Endothelial cell of umbilical vein (primary cell): Measurements from ENCODE around the gene PKN2. TPM values are rescaled to one million over a fixed set of nuclear protein-coding genes. Genes with fewer than 3 reads are reported as not detected.

Experiments used
- BruUV-seq: library from RNA; stranded (reverse); fragments of 400-500 nt; replicated peaks from 2 replicates; lab custom pipeline; 2021; lab: Mats Ljungman, UMichigan
- CTCF ChIA-PET: fragments of 300-600, 350-600 bp; sonication (Branson Sonifier 250); formaldehyde crosslinking; loops from one replicate; lab custom pipeline; 2021; ENCODE audit warnings: antibody characterized with exemption, inconsistent platforms; lab: Charles Lee
- POLR2A ChIA-PET: fragments of 300-600, 350-600 bp; sonication (Branson Sonifier 250); formaldehyde crosslinking; loops from one replicate; lab custom pipeline; 2021; ENCODE audit warnings: antibody characterized with exemption, inconsistent platforms; lab: Charles Lee
- DNase-seq: peaks from one replicate; pipeline ENCODE4 v3.0.0-alpha.2; 2011; ENCODE audit warnings: low read depth, low spot score
- FAIRE-seq: peaks from 2 replicates; lab custom pipeline; 2011; peaks lifted over from hg19 to GRCh38; lab: Jason Lieb, UNC
- H2AFZ ChIP-seq: 2 replicates; pipeline ENCODE4 v1.6.0; 2012; ENCODE audit warnings: low read depth, low read length, control low read depth, inconsistent platforms
- H3K27ac ChIP-seq: 2 replicates; pipeline ENCODE4 v1.5.1; 2011; ENCODE audit warnings: low read depth, mild to moderate bottlenecking, control low read depth, low read length, moderate library complexity; ENCODE audit not compliant: insufficient read depth
- H3K27me3 ChIP-seq, 2 experiments: 2 replicates each; pipeline versions ENCODE4 v1.6.0 to v1.6.1; 2011; ENCODE audit warnings: low read length in 2 of 2, mixed read lengths in 1 of 2; ENCODE audit not compliant: control insufficient read depth in 2 of 2, insufficient read depth in 2 of 2
- H3K36me3 ChIP-seq, 2 experiments: 2 replicates in 1 of 2; 3 replicates in 1 of 2; pipeline ENCODE4 v1.5.1; 2011; ENCODE audit warnings: low read length in 2 of 2, mild to moderate bottlenecking in 1 of 2, moderate library complexity in 1 of 2; ENCODE audit not compliant: control insufficient read depth in 2 of 2, insufficient read depth in 2 of 2; ENCODE audit errors: extremely low read depth in 1 of 2
- H3K4me1 ChIP-seq: 3 replicates; pipeline ENCODE4 v1.5.1; 2011; ENCODE audit warnings: mild to moderate bottlenecking, low read length; ENCODE audit not compliant: control insufficient read depth, insufficient read depth; ENCODE audit errors: extremely low read depth
- H3K4me2 ChIP-seq: 2 replicates; pipeline ENCODE4 v1.6.1; 2011; ENCODE audit warnings: low read length, control low read depth, mixed read lengths; ENCODE audit not compliant: insufficient read depth
- H3K4me3 ChIP-seq, 3 experiments: fragments of 200-600 bp in 1 of 3; sonication (generic), shearing (Covaris generic) in 1 of 3; replicated peaks in 1 of 3; 2 replicates each; pipeline ENCODE4 v1.5.1; 2011 to 2016; ENCODE audit warnings: control low read depth in 3 of 3, low read length in 3 of 3, mild to moderate bottlenecking in 2 of 3, inconsistent platforms in 1 of 3, low read depth in 1 of 3, moderate library complexity in 1 of 3; ENCODE audit not compliant: insufficient read depth in 1 of 3
- H3K79me2 ChIP-seq: 2 replicates; pipeline ENCODE4 v1.6.0; 2012; ENCODE audit warnings: low read length, inconsistent platforms; ENCODE audit not compliant: control insufficient read depth, insufficient read depth
- H3K9ac ChIP-seq: replicated peaks from 2 replicates; pipeline ENCODE3; 2011; ENCODE audit warnings: low read length, control low read depth; ENCODE audit not compliant: insufficient read depth; ENCODE audit errors: extremely low read depth
- H3K9me1 ChIP-seq: replicated peaks from 3 replicates; pipeline ENCODE4 v1.6.0; 2011; ENCODE audit warnings: mild to moderate bottlenecking, low read length; ENCODE audit not compliant: control insufficient read depth, insufficient read depth; ENCODE audit errors: extremely low read depth
- H3K9me3 ChIP-seq: replicated peaks from 2 replicates; pipeline ENCODE4 v1.5.1; 2012; ENCODE audit warnings: low read length, inconsistent platforms; ENCODE audit not compliant: control insufficient read depth, insufficient read depth
- H4K20me1 ChIP-seq: replicated peaks from 2 replicates; pipeline ENCODE3; 2011; ENCODE audit warnings: mild to moderate bottlenecking, low read length; ENCODE audit not compliant: control insufficient read depth, insufficient read depth; ENCODE audit errors: extremely low read depth
- EZH2 ChIP-seq: IDR thresholded peaks from 2 replicates; pipeline ENCODE4 v1.6.1; 2012; ENCODE audit warnings: borderline replicate concordance, low read depth, mild to moderate bottlenecking, moderate library complexity, low read length, inconsistent platforms; ENCODE audit not compliant: severe bottlenecking
- FOS ChIP-seq: IDR thresholded peaks from 2 replicates; pipeline ENCODE4 v1.6.1; 2011; ENCODE audit warnings: mild to moderate bottlenecking, low read length, moderate library complexity, borderline replicate concordance; ENCODE audit not compliant: insufficient read depth
- GATA2 ChIP-seq: IDR thresholded peaks from 2 replicates; pipeline ENCODE4 v1.7.0; 2011; ENCODE audit warnings: low read depth, mild to moderate bottlenecking, moderate library complexity, mixed read lengths, low read length; ENCODE audit not compliant: insufficient read length, insufficient read depth
- JUN ChIP-seq: IDR thresholded peaks from 2 replicates; pipeline ENCODE4 v1.6.1; 2011; ENCODE audit warnings: borderline replicate concordance, low read depth; ENCODE audit not compliant: insufficient read length, insufficient read depth
- MYC ChIP-seq: IDR thresholded peaks from one replicate; pipeline ENCODE4 v1.6.1; 2011; ENCODE audit warnings: mild to moderate bottlenecking, low read depth, low read length
- POLR2A ChIP-seq: IDR thresholded peaks from 2 replicates; pipeline ENCODE4 v1.6.1; 2012; ENCODE audit warnings: low read depth, mild to moderate bottlenecking, control low read depth, low read length
- POLR2AphosphoS5 ChIP-seq: IDR thresholded peaks from 2 replicates; pipeline ENCODE4 v1.6.1; 2012; ENCODE audit warnings: low read depth, mild to moderate bottlenecking, control low read depth, low read length, moderate library complexity; ENCODE audit not compliant: insufficient read depth
- dilution Hi-C: fragments of 300-500 bp; cut with MboI; formaldehyde crosslinking; loops from one replicate; pipeline ENCODE4 v1.15.0; 2019; ENCODE audit warnings: low sequenced_read_pairs; ENCODE audit not compliant: extremely low pct_ligation_motif_present
- intact Hi-C: fragments of 100-400 bp; cut with micrococcal nuclease; formaldehyde crosslinking; loops from one replicate; pipeline ENCODE4 v1.10.0; 2022
- polyA plus RNA-seq, 4 experiments: library from polyadenylated mRNA; depleted of rRNA in 3 of 4; stranded (reverse) in 3 of 4; unstranded in 1 of 4; fragments of >200 nt; gene quantifications; 2 replicates each; pipeline versions ENCODE4 v1.2.1 to v1.2.3, GENCODE V29; 2011 to 2012; ENCODE audit warnings: missing spikeins in 1 of 4
- total RNA-seq: library from RNA; stranded (reverse); gene quantifications from 2 replicates; pipeline ENCODE4 v1.2.3, GENCODE V29; 2021
- TF ChIP-seq, protein P1 (sequence below): IDR thresholded peaks from 2 replicates; pipeline ENCODE4 v1.6.1; 2011; ENCODE audit not compliant: insufficient read depth, insufficient read length
- TF ChIP-seq, protein P2 (sequence below), 2 donors: IDR thresholded peaks; 1 replicate in 1 of 2; 2 replicates in 1 of 2; pipeline ENCODE4 v1.5.1; 2011; ENCODE audit warnings: low read length in 2 of 2, mild to moderate bottlenecking in 2 of 2, moderate library complexity in 2 of 2, control low read depth in 1 of 2, inconsistent platforms in 1 of 2, low read depth in 1 of 2; ENCODE audit not compliant: insufficient read depth in 1 of 2; ENCODE audit errors: extremely low read depth in 1 of 2

Gene PKN2
- total and polyA plus RNA-seq, 2 donors (not counting 3 experiments of a cell fraction or from before 2014, with no cell fraction given) = 11.5 to 47.3 TPM

DNA sequence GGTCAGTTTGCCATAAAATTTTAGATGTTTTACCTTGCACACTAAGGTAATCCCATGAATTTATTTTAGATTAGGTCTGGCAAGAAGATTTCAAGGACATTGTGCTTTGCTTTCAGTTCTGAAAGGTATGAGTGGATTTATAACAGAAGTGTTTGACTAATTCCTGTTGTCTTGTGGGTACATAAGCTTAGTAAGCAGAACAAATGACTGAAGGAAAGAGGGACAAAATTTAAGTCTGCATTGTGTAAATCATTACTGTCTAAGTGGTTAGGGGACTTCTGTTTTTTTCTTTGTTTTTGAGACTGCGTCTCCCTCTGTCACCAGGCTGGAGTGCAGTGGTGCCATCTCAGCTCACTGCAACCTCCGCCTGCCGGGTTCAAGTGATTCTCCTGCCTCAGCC, 60.1 kb downstream of the PKN2 start:
- Histone ChIP-seq H4K20me1 (no peaks in the 10 kb centered on the region), H3K4me1 (no peaks in the 10 kb centered on the region), H2AFZ (no peak overlapping the region), H3K9ac (no peak overlapping the region), H3K4me2 (no peak overlapping the region), H3K27me3 (no peaks in the 10 kb centered on the region), H3K27ac (no peak overlapping the region), H3K4me3 (no peak overlapping the region), H3K9me1 (no peaks in the 10 kb centered on the region), H3K36me3 (no peaks in the 10 kb centered on the region), H3K9me3 (no peaks in the 10 kb centered on the region), H3K79me2 (peaks cover 2% of the 10 kb centered on the region)
- DNase-seq (no peak), FAIRE-seq (no peak)
- TF ChIP-seq POLR2AphosphoS5 (no peak), POLR2A (no peak), GATA2 (no peak), JUN (no peak), FOS (no peak), EZH2 (no peak), MYC (no peak)
- TF ChIP-seq, protein P1, sequence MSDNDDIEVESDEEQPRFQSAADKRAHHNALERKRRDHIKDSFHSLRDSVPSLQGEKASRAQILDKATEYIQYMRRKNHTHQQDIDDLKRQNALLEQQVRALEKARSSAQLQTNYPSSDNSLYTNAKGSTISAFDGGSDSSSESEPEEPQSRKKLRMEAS = no peak
- TF ChIP-seq, protein P2, sequence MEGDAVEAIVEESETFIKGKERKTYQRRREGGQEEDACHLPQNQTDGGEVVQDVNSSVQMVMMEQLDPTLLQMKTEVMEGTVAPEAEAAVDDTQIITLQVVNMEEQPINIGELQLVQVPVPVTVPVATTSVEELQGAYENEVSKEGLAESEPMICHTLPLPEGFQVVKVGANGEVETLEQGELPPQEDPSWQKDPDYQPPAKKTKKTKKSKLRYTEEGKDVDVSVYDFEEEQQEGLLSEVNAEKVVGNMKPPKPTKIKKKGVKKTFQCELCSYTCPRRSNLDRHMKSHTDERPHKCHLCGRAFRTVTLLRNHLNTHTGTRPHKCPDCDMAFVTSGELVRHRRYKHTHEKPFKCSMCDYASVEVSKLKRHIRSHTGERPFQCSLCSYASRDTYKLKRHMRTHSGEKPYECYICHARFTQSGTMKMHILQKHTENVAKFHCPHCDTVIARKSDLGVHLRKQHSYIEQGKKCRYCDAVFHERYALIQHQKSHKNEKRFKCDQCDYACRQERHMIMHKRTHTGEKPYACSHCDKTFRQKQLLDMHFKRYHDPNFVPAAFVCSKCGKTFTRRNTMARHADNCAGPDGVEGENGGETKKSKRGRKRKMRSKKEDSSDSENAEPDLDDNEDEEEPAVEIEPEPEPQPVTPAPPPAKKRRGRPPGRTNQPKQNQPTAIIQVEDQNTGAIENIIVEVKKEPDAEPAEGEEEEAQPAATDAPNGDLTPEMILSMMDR (IDR thresholded peaks at IDR 0.05; ENCODE audit: extremely low read depth in 1 of 2, insufficient read depth in 1 of 2, low read depth in 1 of 2, low read length in 2 of 2) = no peak
- BruUV-seq = no TSS peak
- intact Hi-C loops = no loop called here
- dilution Hi-C loops = no loop called here
- ChIA-PET CTCF (interaction anchor here (0.9 to 1.9 kb wide), 4 partner anchors 8 to 134 kb away, joined by 3 to 7 read pairs (median 4); no protein-coding TSS in a partner anchor), POLR2A (no interaction called here)
